Endothelial cell (in vitro differentiated cells): Measurements from ENCODE around the gene COPS7A. TPM values are rescaled to one million over a fixed set of nuclear protein-coding genes. Genes with fewer than 3 reads are reported as not detected.
A peak's percentile ranks its signal among the peaks of the same experiment; 100 is the strongest.

Experiments used
- DNase-seq: peaks from one replicate; pipeline ENCODE4 v3.0.0; 2021; ENCODE audit warnings: low spot score
- H3K27ac Mint-ChIP-seq: one replicate; pipeline ENCODE4 v1.8.0; 2021; ENCODE audit warnings: mixed read lengths, inconsistent platforms; ENCODE audit not compliant: unreplicated experiment
- H3K27me3 Mint-ChIP-seq: one replicate; pipeline ENCODE4 v1.8.0; 2021; ENCODE audit warnings: mild to moderate bottlenecking, moderate library complexity, mixed read lengths, inconsistent platforms; ENCODE audit not compliant: unreplicated experiment
- H3K36me3 Mint-ChIP-seq: one replicate; pipeline ENCODE4 v1.8.0; 2021; ENCODE audit warnings: mild to moderate bottlenecking, low read depth, mixed read lengths, inconsistent platforms; ENCODE audit not compliant: unreplicated experiment
- H3K4me1 Mint-ChIP-seq: one replicate; pipeline ENCODE4 v1.8.0; 2021; ENCODE audit warnings: mild to moderate bottlenecking, mixed read lengths, inconsistent platforms; ENCODE audit not compliant: unreplicated experiment
- H3K4me3 Mint-ChIP-seq: one replicate; pipeline ENCODE4 v1.8.0; 2021; ENCODE audit warnings: mild to moderate bottlenecking, mixed read lengths, inconsistent platforms; ENCODE audit not compliant: unreplicated experiment
- H3K9me3 Mint-ChIP-seq: one replicate; pipeline ENCODE4 v1.8.0; 2021; ENCODE audit warnings: mixed read lengths, inconsistent platforms; ENCODE audit not compliant: unreplicated experiment
- total RNA-seq: library from RNA; stranded (reverse); fragmentation: NEBNext Ultra II Directional; extraction: Animal tissue kit (Norgen Biotek cat#: 25700); gene quantifications from one replicate; pipeline ENCODE4 v1.2.1, GENCODE V29; 2021; ENCODE audit not compliant: unreplicated experiment
- TF ChIP-seq, protein P1 (sequence below): fragments of 200-600 bp; sonication (generic); IDR thresholded peaks from one replicate; pipeline ENCODE4 v1.5.0; 2021; ENCODE audit warnings: antibody characterized with exemption; ENCODE audit not compliant: unreplicated experiment

COPS7A gene
- total RNA-seq, 1 donor from 2014 or later = 25.1 TPM

- H3K27me3 Mint-ChIP-seq = peaks cover 7% of the 10 kb centered on the region
- peak overlapping the region; percentile 87 for H3K4me3 Mint-ChIP-seq
- peaks cover 35% of the 10 kb centered on the region for H3K36me3 Mint-ChIP-seq
- DNase-seq = no peak
- no peak overlapping the region for H3K27ac Mint-ChIP-seq
- peaks cover 19% of the 10 kb centered on the region for H3K4me1 Mint-ChIP-seq
- TF ChIP-seq, protein P1, sequence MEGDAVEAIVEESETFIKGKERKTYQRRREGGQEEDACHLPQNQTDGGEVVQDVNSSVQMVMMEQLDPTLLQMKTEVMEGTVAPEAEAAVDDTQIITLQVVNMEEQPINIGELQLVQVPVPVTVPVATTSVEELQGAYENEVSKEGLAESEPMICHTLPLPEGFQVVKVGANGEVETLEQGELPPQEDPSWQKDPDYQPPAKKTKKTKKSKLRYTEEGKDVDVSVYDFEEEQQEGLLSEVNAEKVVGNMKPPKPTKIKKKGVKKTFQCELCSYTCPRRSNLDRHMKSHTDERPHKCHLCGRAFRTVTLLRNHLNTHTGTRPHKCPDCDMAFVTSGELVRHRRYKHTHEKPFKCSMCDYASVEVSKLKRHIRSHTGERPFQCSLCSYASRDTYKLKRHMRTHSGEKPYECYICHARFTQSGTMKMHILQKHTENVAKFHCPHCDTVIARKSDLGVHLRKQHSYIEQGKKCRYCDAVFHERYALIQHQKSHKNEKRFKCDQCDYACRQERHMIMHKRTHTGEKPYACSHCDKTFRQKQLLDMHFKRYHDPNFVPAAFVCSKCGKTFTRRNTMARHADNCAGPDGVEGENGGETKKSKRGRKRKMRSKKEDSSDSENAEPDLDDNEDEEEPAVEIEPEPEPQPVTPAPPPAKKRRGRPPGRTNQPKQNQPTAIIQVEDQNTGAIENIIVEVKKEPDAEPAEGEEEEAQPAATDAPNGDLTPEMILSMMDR = no peak
- no peaks in the 10 kb centered on the region for H3K9me3 Mint-ChIP-seq
Measured at GRCh38 chr12:6750506-6750905, 26.7 kb downstream of the COPS7A start.

DNA sequence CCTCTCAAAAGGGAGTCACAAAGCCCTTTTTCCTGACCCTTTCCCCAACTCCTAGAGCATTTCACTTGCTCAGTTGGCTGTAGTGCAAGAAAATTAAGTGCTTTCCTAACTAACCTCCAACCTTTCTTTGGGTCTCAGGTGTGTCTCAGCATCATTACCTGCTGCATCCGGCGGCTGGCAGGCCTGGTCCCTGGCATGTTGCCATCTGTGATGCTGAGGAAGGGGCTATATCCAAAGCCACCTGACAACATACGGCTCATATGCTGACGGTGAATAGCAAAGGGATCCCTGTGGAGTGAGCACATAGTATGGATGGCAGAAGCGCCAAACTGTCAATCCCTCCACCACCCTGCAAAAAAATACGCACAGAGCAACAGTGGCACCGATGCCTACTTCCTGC lies 27.9 kb downstream of the COPS7A start:
- TF ChIP-seq, protein P1 = no peak
- H3K27ac Mint-ChIP-seq = no peak overlapping the region
- no peaks in the 10 kb centered on the region for H3K9me3 Mint-ChIP-seq
- peak overlapping the region; percentile 98 for H3K4me3 Mint-ChIP-seq
- peaks cover 5% of the 10 kb centered on the region for H3K27me3 Mint-ChIP-seq
- peaks cover 14% of the 10 kb centered on the region for H3K4me1 Mint-ChIP-seq
- peaks cover 32% of the 10 kb centered on the region for H3K36me3 Mint-ChIP-seq
- no peak for DNase-seq

GRCh38 chr12:6752167-6752920 lies 28.5 kb downstream of the COPS7A start:
- H3K27me3 Mint-ChIP-seq = peaks cover 5% of the 10 kb centered on the region
- H3K9me3 Mint-ChIP-seq = no peaks in the 10 kb centered on the region
- peak; percentile 38 for DNase-seq
- H3K4me3 Mint-ChIP-seq = peak overlapping the region; percentile 98
- H3K4me1 Mint-ChIP-seq = peaks cover 17% of the 10 kb centered on the region
- H3K36me3 Mint-ChIP-seq = peaks cover 27% of the 10 kb centered on the region
- TF ChIP-seq, protein P1 = peak; percentile 18
- H3K27ac Mint-ChIP-seq = peak overlapping the region; percentile 82

GRCh38 chr12:6752921-6753771 lies 29.3 kb downstream of the COPS7A start, which contains the start of gene MLF2:
MLF2 (minus strand) TSS chr12:6753141; CDS start chr12:6752334, 807 bp downstream.
- peaks cover 21% of the 10 kb centered on the region for H3K4me1 Mint-ChIP-seq
- H3K27ac Mint-ChIP-seq = peak within 1 kb of the TSS; percentile 96
- DNase-seq = peak; percentile 99
- no peaks in the 10 kb centered on the region for H3K9me3 Mint-ChIP-seq
- H3K36me3 Mint-ChIP-seq = peaks cover 22% of the 10 kb centered on the region
- H3K27me3 Mint-ChIP-seq = peaks cover 7% of the 10 kb centered on the region
- TF ChIP-seq, protein P1 = peak; percentile 87
- H3K4me3 Mint-ChIP-seq = peak within 1 kb of the TSS; percentile 98
